ENCODE measurements around the gene SPATA13. TPM values are rescaled to one million over a fixed set of nuclear protein-coding genes. Genes with fewer than 3 reads are reported as not detected.

Gene SPATA13
- total RNA-seq, 1 experiment from 2014 or later: 14.1 TPM

DNA sequence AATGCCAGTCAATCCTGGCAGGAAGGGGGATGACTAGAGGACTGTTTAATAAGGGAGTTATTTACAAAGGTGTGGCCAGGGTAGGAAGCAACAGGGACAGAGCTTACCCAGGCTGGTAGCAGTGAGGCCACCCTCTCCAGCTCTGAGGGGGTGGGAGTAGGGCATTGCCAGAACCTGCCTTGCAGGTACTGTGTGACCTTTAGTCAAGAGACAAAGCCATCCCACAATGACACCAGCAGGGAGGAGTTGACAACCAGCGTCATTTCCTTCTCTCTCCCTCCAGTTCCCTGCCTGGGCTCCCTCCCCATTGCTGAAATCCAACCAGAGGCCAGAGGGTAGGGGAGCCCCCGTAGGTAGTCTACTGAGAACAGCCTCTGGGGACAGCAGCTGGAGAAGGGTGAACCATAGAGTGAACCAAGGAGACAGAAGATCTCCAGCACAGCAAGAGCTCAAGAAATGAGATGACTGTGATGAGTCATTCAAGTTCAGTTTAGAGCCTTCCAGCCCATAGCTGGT, 33.3 kb upstream of the SPATA13 start:
- peaks cover 3 to 11% (median 8%) of the 10 kb centered on the region in 3 experiments for H3K36me3 Mint-ChIP-seq (ENCODE audit: insufficient read depth in 1 of 3, low read depth in 3 of 3)
- Histone ChIP-seq H4K5ac (ENCODE audit: insufficient read length, low read depth, low read length) (no peak overlapping the region), H4K20me1 (ENCODE audit: control insufficient read depth, insufficient read depth, insufficient read length) (no peaks in the 10 kb centered on the region), H4K8ac (replicated peaks; ENCODE audit: insufficient read length, low read depth, low read length) (no peak overlapping the region), H3K4me2 (ENCODE audit: insufficient read depth, insufficient read length, low read length) (no peak overlapping the region), H2BK5ac (ENCODE audit: insufficient read length, low read length) (no peak overlapping the region), H3K56ac (ENCODE audit: insufficient read length, low read depth, low read length) (no peak overlapping the region), H3K79me1 (ENCODE audit: insufficient read depth, low read depth, low read length, poor library complexity, severe bottlenecking) (no peaks in the 10 kb centered on the region), H2AFZ (ENCODE audit: low read length) (no peak overlapping the region), H3K14ac (ENCODE audit: insufficient read depth, low read length) (no peak overlapping the region), H2BK12ac (ENCODE audit: insufficient read length, low read depth, low read length) (no peak overlapping the region), H3K23ac (ENCODE audit: insufficient read length, low read depth, low read length) (no peak overlapping the region), H3T11ph (ENCODE audit: low read length) (no peak overlapping the region), H2AK5ac (ENCODE audit: insufficient read length, low read length) (no peak overlapping the region), H3K4me1 (ENCODE audit: insufficient read depth, low read length) (peaks cover 2% of the 10 kb centered on the region), H2BK120ac (ENCODE audit: low read depth, low read length, poor library complexity, severe bottlenecking) (no peak overlapping the region), H3K27me3 (ENCODE audit: insufficient read depth, low read length) (no peaks in the 10 kb centered on the region), H3K27ac (ENCODE audit: insufficient read length, low read depth, low read length) (no peak overlapping the region), H3K4ac (ENCODE audit: low read depth, low read length) (no peak overlapping the region), H2BK20ac (ENCODE audit: low read depth, low read length, poor library complexity, severe bottlenecking) (no peak overlapping the region), H3K18ac (ENCODE audit: insufficient read length, low read depth, low read length) (no peak overlapping the region), H3K23me2 (ENCODE audit: insufficient read length, low read depth, low read length, poor library complexity, severe bottlenecking) (no peaks in the 10 kb centered on the region), H3K9ac (ENCODE audit: extremely low read depth, insufficient read length, low read length) (no peak overlapping the region), H4K91ac (ENCODE audit: insufficient read length, low read depth, low read length) (no peak overlapping the region), H2BK15ac (ENCODE audit: low read depth, low read length) (no peak overlapping the region), H3K79me2 (ENCODE audit: insufficient read depth, low read length) (no peaks in the 10 kb centered on the region), H3K9me3 (ENCODE audit: control insufficient read depth, low read depth, low read length) (peaks cover 8% of the 10 kb centered on the region)
- no peak overlapping the region; a peak in 1 of 7 replicates for H3K27ac Mint-ChIP-seq
- TF ChIP-seq, protein P1, sequence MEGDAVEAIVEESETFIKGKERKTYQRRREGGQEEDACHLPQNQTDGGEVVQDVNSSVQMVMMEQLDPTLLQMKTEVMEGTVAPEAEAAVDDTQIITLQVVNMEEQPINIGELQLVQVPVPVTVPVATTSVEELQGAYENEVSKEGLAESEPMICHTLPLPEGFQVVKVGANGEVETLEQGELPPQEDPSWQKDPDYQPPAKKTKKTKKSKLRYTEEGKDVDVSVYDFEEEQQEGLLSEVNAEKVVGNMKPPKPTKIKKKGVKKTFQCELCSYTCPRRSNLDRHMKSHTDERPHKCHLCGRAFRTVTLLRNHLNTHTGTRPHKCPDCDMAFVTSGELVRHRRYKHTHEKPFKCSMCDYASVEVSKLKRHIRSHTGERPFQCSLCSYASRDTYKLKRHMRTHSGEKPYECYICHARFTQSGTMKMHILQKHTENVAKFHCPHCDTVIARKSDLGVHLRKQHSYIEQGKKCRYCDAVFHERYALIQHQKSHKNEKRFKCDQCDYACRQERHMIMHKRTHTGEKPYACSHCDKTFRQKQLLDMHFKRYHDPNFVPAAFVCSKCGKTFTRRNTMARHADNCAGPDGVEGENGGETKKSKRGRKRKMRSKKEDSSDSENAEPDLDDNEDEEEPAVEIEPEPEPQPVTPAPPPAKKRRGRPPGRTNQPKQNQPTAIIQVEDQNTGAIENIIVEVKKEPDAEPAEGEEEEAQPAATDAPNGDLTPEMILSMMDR (conservative IDR thresholded peaks at IDR 0.05): no peak
- peaks cover 7% of the 10 kb centered on the region for H3K27me3 Mint-ChIP-seq (ENCODE audit: low read depth)
- H3K4me1 Mint-ChIP-seq: peaks cover 25% of the 10 kb centered on the region in 2 experiments
- DNase-seq: no peak
- H3K4me3 Mint-ChIP-seq: no peak overlapping the region
- WGBS (ENCODE audit: extremely low coverage, insufficient read length, low lambda C conversion rate): no CpG with 5 or more reads among the region's 2 CpGs
- H3K9me3 Mint-ChIP-seq: peaks cover 8 to 11% of the 10 kb centered on the region in 2 experiments

Data from H9 (cell line).